Measurements from ENCODE around the gene RFNG.
A peak's percentile ranks its signal among the peaks of the same experiment; 100 is the strongest.

RFNG gene, protein sequence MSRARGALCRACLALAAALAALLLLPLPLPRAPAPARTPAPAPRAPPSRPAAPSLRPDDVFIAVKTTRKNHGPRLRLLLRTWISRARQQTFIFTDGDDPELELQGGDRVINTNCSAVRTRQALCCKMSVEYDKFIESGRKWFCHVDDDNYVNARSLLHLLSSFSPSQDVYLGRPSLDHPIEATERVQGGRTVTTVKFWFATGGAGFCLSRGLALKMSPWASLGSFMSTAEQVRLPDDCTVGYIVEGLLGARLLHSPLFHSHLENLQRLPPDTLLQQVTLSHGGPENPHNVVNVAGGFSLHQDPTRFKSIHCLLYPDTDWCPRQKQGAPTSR

DNA sequence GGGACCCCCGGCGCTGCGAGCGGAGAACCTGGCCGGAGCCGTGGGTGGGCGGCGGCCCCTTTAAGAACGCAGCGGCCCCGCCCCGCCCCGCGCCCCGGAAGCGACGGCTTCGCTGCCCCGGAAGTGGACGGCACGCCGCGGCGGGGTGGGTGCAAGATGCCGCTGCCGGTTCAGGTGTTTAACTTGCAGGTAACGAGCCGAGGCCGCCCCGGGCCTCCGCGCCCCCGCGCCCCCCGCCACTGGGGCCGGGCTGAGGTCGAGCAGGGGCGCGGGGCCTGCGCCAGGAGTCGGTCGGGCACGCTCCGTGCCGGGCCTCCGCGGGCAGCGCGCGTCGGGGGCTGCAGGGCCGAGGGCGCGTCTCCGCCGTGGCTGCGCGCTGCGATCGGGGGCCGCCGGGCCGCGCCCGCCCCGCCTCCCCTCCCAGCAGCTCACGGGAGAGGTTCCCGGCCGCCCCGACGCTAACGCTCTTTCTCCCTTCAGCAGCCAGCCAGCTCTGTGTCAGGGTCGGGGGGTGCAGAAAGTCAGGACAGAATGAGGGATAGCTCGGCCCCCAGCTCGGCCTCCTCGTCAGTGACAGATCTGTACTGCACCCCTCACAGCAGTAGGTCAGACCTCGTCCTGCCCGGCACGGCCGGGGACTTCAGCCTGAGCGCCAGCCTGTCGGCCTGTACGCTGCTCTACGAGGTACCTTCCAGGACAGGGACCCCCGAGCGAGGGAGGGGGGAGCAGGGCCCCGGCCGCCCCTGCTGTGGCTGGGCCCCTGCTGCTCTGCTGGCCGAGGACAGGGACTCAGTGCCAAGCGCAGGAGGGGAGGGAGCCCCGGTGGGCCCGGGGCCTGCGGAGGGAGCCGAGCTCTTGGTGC, at the start of gene RFNG, which contains the start of gene GPS1:
Gene RFNG (minus strand): TSS at position 36 of the 862 bp plus-strand sequence. CDS start 45 bp downstream, outside the sequence.
Gene GPS1 (plus strand): TSS at position 123 of the 862 bp plus-strand sequence. CDS start 34 bp downstream, at position 157.
- peak; percentile 68 to 80 for DNase-seq (ENCODE audit: low read depth in 2 of 2)

DNA sequence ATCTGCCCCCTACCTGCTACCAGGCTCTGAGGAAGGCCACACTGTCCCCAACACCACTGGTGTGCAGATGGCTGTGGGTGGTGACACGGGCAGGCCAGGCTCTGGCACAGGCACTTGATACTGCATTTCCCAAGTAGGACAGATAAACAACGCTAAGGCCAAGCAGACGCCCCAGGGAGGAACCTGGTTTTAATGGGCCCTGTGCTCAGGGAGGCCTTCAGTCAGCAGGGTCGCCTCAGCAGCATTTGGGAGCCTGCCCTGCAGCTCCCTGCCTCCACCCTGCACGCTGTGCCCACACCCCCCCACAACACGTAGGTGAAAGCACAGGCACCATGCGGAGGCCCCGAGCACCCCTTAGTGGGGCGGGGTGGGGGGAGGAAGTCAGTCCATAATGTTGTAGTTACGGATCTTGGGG, 49.7 kb upstream of the RFNG start:
- no peak for DNase-seq (ENCODE audit: low read depth in 2 of 2)

DNA sequence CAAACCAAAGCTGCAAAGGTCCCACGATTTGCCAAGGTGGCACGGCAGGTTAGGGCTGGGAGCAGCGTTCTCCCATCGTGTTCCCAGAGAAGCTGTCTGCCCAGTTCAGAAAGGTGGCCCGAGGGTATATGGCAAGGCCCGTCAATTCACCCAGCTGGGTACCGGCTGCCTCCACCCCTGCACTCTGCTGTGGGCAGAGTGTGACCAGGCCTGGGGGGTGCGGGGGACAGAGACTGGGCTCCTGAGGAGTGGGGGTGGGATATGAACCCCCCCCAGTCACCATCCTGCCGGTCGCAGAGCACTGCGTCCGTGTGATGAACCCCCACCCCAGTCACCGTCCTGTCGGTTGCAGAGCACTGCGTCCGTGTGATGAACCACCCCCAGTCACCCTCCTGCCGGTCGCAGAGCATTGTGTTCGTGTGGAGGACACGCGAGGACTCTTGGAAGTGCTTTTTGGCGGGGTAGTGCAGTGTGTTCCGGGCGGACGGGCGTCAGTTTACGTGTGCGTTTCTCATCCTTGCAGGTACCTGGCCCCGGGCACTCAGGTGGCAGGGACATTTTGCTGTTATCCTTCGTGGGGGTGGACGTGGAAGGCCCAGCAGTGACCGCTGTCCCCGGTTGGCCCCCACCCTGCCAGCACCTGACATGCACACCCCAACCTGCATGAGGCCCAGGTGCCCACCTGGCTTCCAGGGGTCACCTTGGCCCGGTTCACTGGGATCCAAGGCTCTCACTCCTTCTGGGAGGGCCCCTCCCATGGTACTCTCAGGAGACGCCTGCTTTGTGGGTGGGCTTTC, 49.1 kb upstream of the RFNG start:
- DNase-seq (ENCODE audit: low read depth in 2 of 2), result no peak

DNA sequence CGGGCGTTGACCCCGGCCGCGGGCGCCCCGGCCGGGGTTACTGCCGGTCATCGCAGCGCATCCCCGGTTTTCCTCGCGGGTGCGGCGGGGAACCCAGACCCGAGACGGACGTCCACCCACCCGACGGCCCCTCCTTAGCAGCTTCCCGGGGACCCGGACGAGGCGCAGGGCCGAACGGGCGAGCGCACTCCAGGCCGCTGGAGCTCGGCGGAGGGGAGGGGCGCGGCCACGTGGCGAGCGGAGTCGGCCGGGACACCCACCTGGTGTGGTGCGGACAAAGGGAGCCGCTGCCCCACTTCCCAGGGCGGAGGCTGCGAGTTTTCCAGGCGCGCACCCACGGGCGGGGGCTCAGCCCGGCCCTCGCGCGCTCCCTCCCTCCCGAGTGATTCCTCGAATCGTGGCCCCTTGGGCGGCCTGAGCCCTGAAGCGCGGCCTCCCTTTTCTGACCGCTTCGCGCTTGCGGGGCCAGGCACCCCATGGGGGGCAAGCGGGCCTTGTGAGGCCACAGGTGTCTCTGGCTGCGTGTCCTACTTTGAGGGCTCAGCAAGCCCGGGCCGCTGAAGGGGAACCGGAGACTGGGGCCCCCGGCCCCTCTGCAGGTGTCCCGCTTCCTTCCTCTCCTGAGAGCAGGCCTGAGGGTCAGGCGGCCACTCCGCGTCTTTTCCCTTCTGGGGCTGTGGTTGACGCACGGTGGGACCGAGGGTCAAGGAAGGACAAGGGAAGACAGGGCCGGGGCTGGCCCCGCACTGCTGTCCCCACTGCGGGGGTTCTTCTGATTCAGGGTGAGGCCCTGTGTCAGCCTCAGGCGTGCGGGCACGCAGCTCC, 47.5 kb upstream of the RFNG start:
- no peak for DNase-seq (ENCODE audit: low read depth in 2 of 2)

DNA sequence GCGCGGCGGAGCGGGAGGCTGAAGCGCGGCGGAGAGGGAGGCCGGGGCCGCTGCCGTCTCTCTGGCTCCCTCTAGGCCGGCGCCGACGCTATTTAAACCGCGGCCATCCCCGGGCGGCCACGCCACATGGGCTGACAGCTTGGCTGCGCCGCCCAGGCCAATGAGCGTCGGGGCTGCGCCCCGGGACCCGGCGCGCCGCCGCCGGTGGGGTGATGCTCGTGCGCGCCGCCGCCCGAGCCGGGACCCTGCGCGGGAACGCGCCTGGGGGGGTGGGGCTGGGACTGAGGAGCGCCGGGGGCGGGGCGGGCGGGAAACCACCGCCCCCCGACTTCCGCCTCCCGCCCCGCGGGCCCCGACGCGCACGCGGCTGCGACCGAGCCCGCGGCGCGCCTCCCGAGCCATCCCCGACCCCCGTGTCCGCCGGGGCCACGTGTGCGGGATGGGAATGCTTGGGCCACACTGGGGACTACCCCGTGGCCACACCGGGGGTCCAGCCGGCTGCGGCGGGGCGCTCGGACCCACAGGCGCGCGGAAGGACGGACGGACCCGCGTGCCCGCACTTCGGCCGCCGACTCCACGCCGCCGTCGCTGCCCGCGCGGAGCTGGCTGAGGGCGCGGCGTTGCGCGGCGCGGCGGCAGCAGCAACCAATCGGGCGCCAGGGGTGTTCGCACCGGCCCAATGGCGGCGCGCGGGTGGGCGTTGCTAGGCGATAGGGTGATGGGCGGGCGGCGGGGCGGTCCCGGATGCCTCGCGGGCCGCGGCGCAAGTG, 46.7 kb upstream of the RFNG start, which contains the start of gene FASN:
Gene FASN (minus strand): TSS at position 68 of the 770 bp plus-strand sequence. CDS start 1,791 bp downstream, outside the sequence.
- DNase-seq (ENCODE audit: low read depth in 2 of 2), result peak; percentile 86 to 94

DNA sequence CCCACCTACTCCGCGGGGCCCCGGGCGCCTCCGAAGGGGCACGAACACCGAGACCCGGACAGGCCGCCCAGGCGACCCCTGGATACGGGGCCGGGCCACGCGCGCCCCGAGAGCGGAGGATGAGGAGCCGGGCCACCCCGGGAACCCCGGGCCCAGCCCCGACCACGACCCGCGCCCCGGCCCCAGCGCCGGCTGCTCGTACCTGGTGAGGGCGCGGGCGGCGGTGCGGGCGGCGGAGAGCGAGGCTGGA, 46.2 kb upstream of the RFNG start:
- DNase-seq (ENCODE audit: low read depth in 2 of 2), result peak in 1 of 2 experiments; percentile 29

DNA sequence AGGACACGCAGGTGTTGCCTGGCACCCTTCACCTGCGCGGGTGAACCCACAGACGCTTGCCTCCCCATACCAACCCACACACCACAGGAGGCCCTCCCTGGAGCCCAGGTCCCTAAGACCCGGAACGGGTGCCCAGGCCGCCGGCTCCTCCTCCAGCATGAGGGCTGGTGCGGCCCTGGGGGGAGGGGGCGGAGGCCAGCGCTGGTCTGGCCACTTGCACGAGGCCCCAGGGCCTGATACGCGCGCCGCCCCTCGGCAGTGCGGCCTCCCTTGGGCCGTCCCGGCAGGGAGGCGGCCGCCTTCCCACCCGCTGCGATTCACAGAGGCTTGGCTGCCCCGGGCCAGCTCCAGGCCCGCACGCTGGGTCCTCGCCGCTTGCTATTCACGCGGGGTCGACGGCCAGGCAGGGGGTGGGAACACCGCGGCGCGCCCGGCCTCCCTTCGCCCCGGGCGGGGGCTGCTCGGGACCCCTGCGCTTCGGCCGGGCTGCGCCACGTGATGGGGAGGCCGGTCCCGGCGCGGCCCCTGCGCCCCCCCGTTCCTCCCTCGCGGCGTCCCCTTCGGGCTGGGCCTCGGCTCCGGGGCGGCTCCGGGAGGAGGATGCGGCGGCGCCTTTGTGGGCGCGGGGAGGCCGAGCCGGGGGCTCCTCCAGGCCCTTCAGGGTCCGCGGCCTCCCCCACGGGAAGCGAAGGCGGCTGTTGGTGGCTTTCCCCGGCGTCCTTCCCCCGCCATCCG, 45.7 kb upstream of the RFNG start:
- DNase-seq (ENCODE audit: low read depth in 2 of 2), result no peak

DNA sequence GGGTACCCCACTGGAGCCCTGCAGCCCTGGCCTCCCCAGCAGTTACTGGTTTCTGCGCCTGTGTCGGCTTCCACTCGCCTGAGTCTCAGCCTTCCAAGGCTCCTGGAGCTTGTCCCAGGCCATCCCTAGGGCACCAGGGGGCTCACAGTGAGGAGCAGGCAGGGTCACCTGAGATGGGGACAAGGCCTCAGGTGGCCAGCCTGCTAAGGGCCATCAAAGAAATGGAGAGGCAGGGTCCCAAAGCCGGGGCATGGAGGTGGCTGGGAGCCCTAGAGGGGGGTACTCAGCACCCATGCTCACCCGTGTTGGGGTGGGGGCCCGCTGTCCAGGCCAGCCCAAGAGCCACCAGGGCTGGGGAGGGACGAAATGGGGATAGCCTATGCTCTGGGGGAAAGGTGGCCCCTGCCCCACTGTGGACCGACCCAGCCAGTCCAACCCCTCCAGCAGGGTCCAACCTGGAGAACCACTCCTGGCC, 45.1 kb upstream of the RFNG start:
- DNase-seq (ENCODE audit: low read depth in 2 of 2), result no peak

DNA sequence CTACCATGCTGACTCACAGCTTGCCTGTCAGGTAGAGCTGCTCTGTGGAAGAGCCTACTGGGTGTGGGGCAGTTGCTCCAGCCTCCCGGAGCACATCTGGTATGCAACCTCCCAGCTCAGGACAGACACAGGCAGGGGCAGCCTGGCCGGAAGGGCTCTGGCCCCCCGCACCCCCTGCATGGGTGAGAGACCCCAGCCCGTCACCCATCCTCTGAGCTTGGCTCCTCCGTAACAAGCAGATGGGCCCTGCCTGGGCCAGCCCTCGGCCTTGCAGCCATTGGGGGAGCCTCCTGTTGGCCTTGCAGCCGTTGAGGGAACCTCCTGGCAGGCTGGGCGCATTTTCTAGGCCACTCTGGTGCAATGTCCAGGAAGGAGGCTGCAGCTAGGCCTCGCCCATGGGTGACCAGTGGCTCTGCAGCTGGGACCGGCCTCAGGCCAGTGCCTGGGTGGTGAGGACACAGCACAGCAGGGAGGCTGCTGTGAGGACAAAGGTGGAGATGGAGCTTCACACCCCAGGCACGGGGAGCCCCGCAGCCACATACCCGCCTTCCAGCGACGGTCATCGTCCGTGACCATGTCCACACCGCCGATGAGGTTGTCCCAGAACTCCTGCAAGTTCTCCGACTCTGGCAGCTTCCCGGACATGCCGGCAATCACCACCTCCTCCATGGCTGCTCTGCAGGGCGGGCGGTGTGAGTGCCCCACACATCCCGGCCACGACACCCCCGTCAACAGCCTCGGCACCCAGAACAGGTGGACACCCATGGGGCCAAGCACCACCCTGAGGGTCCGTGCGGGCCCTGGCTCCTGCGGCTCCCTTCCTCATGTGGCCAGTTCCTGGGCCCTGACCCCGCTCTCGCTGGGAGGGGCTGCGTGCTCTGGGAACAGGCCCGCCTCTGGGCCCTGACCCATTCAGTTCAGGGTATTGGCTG, 44.4 kb upstream of the RFNG start:
- no peak for DNase-seq (ENCODE audit: low read depth in 2 of 2)

DNA sequence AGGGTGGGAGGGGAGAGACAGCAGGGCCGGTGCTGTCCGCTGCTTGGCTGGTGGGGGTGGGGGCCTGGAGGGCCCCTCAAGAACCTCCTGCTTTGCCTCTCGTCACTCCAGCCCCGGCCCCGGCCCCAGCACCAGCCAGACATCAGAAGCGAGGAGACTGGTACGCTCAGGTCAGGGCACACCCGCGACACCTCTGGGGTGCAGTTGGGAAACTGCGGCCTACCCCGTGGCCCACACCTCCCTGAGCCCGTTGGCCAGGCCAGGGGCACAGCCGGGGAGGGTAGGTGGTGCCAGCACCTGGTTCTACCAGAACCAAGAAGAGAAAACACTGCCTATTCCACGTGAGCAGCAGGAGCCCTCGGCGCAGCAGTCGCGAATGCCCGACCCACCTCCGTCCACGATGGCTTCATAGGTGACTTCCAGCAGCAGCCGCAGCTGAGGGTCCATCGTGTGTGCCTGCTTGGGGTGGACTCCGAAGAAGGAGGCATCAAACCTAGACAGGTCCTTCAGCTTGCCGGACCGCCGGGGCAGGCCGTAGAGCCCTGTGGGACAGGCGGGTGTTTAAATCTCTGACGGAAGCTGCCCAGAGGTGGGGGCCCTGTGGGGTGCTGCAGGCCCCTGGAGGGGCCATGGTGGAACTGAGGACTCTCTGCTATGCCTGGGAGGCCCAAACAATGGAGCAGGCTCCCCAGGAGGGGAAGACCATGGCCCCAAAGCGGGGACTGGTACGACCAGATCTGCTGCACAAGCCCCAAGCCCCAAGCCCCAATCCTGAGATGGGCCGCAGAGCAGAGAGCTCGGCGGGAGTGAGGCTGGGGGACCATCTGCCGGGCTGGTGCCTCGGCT, 43.5 kb upstream of the RFNG start:
- no peak for DNase-seq (ENCODE audit: low read depth in 2 of 2)

DNA sequence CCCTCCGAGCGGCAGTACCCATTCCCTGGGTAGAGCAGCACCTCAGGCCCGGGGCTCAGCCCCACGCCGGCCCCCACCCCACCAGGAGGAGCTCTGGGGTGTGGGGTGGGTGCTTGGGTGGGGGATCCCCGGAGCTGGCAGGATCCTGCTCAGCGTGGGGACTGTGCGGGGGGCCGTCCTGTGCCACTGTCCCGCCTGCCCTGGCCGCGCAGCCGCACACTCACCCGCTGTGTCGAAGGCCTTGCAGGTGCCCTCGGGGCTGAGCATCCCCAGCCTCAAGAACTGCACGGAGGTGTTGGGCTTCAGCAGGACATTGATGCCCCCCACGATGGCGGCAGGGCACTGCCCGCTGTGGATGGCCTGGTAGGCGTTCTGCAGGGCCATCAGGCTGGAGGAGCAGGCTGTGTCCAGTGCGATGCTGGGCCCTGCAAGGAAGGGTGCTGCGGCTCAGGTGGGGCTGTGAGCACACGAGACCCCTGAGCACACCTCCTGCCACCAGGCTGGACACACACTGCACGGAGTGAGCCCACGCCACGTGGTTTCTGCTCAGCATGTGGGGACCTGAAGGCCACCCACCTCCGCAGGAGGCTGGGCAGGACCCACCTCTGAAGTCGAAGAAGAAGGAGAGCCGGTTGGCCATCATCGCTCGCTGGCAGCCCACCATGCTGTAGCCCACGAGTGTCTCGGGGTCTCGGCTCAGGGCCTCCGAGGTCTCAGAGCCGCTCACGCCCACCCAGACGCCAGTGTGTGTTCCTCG, 41.6 kb upstream of the RFNG start:
- no peak for DNase-seq (ENCODE audit: low read depth in 2 of 2)

DNA sequence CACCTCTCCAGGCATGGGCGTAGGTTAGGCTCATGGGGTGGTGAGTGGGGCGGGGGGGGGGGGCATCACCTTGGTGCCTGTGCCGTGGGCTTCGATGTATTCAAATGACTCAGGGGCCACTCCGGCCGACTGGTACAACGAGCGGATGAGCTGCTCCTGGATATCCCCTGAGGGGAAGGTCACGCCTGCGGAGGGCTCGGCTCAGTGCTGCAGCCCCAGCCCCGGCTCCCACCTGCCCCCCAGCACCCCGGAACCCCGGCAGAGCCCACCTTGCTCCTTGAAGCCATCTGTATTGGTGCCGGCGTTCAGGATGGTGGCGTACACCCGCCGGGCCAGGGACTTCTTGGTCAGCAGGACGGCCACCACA, 41.0 kb upstream of the RFNG start:
- DNase-seq (ENCODE audit: low read depth in 2 of 2), result no peak

DNA sequence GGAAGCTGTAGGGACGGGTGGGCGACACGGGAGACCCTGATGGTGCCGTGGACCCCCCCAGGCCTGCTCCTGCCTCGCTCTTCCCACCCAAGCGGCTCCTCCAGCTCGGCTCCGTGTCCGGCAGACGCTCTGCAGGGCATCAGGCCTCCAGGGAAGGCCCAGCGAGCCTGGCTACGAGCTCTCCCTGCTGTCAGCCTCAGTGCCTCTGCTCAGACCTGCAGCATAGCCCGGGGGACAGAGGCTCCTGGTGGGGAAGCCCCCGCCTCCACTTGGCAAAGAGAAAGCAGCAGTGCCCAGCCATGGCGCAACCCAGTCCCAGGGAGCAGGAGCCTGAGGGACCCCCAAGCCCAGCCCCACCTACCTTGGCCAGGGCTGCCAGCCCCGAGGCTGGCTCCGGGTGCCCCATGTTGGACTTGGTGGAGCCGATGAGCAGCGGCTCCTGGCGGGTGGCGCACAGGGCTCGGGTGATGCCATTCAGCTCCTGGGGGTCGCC, 40.5 kb upstream of the RFNG start:
- DNase-seq (ENCODE audit: low read depth in 2 of 2), result no peak

DNA sequence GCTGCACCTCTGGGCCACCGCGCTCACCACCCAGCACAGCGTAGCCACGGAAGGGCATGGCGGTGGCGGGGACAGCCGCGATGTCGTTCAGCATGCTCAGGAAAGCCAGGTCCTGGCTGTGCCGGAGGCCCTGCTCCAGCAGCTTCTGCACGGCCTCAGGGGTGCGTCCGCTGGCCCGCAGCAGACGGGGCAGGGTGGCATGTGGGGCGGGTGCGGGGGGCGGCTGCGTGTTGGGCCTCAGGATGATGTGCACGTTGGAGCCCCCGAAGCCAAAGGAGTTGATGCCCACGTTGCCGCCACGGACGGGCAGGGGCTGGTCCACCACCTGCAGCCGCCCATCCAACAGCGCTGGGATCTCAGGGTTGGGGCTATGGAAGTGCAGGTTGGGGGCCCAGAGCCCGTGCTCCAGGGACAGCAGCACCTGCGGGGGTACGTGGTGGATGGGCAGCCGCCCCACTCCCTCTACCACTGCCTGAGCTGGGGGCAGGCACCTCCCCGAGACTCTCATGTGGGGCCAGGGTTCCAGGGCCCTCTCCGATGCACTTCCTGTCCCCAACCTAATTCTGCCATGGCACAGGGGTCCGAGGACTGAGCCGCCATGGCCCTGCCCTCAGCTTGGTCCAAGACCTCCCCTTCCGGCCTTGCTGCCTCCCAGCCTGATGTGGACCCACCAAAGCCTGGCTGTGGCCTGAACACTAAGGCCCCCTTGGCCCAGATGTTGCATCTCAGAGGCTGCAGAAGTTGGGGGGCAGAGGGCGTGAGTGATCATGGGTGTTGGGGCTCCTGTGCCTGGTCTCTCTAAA, 39.9 kb upstream of the RFNG start:
- no peak for DNase-seq (ENCODE audit: low read depth in 2 of 2)

DNA sequence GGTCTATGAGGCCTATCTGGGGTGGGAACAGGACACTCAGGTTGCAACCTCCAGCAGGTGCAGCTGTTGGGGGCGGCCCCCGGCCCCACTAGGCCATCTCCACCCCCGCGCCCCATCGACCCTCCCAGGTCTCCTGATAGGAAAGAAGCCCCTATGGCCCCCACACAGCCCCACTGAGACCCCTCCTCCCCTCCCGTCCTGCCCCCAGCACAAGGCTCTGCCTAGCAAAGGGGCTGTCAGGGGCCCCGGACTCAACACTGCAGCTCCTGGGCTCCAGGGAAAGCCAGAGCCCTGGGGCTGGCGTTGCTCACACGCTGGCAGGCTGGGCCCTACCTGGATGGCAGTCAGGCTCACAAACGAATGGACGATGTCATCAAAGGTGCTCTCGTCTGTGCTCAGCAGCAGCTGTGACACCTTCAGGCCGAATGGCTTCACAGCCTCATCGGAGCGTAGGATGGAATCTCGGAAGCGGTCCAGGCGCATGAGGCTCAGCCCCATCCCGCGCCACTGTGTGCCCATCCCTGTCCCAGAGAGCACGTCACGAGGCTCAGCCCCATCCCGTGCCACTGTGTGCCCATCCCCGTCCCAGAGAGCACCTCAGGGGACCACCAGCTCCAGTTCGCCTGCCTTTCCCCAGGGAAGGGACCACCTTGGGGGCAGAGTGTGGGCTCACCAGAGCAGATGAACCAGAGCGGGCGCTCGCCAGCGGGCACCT, 39.1 kb upstream of the RFNG start:
- no peak for DNase-seq (ENCODE audit: low read depth in 2 of 2)
